GM20431 (cell line): Measurements from ENCODE around the gene RELN.

ENCODE experiments used
- in situ Hi-C: fragments of 300-500 bp; cut with MseI, MboI; formaldehyde crosslinking; loops from one replicate; pipeline ENCODE4 v1.15.0; 2020; ENCODE audit warnings: low sequenced_read_pairs; ENCODE audit not compliant: unreplicated experiment

The RELN gene

DNA sequence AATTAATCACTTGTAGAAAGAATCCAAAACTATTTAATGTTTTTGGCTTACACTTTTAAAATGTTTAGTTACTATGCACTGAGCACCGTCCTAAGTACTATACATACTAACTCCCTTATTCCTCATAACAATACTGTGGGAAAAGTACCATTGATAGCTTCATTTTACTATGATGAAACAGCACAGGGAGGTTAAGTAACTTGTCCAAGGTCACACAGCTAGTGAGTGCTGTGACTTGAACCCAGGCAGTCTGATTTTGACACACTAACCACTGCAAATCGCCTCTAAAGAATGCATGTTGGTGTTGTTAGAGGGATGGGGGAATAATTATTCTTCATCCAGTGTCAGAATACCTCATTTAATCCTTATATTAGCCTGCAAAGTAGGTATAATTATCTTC is 1.9 kb upstream of the RELN start:
- in situ Hi-C loops: no loop called here

DNA sequence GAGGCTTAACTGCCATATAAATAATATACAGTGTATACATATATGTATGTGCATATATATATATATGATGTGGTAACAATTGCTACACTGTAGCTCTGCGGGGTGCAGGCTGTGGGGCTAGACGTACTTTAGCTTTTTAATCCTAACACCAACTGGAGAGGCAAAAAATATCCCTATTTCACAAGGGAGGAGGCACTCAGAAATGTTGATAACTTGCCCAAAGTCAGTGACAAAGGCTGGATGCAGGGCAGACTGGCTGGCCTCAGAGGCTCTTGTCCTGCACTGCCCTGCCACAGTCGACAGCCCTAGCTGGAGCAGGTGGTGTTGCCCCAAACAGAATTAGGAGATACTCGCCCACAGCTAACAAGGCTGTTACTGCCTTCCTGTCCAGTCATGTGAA is 1.5 kb upstream of the RELN start:
- in situ Hi-C loops: no loop called here

DNA sequence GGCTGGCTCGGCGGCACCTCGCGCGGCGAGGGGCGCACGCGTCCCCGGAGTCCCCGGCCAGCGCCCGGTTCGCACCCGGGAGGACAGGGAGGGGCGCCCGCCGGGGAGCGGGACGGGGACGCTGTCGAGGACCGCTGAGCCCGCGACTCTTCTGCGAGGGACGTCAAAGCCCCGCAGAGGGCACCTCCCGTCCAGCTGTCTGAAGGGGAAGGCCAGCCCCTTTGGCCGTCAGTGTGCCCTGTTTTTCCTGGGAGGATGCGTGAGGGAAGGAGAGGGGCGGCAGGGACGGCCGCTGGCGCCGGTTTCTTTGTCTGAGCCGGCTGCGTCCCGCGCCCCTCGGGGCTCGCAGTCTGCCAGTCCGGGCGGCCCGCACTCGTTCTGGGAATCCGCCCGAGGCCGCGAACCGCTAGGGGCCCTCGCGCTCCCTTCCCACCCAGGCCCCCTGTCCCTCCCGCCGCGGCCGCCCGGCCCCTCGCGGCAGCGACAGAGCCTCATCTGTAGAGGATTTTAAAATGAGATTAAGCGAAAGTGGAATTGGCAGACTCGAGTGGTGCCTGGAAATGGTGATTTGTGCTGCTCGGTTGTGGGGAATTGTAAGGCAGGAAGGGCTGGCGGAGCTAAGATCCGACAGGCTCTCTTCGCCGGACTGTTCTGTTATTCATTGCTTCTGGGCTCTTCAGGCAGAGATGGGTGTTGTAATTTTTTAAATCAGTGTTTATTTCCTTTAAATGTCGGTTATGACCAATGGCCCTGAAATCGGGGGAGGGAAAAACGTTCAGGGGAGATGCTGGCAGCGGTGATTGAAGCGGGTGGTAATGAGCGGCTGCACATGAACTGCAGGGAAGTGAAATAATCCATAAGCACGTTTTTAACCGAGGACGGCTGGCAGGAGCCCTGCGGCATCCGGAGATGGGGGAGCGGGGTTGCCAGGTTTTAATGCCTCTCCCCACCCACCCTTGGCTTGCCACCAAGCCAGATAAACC is 618 bp upstream of the RELN start:
- in situ Hi-C loops: no loop called here

- in situ Hi-C loops: no loop called here
Measured at GRCh38 chr7:103988468-103989199, 824 bp downstream of the RELN start.

DNA sequence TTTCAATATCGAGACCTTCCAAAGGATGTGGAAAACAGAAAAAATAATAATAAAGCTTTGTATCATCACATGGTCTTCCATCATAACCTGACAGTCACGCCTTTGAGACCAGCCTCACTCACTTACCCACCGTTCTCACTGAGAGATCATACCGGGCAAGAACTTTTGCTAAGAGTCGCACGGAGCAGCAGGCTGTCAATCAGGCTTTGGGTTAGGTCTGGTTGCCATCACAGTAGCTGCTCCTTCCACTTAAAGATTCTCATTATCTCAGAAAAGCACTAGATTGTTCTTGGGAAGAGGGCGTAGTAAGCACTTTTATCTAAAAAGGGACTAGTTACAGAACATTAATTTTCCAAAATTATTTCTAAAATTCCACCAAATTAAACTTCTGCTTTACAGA is 2.0 kb downstream of the RELN start:
- in situ Hi-C loops: no loop called here

DNA sequence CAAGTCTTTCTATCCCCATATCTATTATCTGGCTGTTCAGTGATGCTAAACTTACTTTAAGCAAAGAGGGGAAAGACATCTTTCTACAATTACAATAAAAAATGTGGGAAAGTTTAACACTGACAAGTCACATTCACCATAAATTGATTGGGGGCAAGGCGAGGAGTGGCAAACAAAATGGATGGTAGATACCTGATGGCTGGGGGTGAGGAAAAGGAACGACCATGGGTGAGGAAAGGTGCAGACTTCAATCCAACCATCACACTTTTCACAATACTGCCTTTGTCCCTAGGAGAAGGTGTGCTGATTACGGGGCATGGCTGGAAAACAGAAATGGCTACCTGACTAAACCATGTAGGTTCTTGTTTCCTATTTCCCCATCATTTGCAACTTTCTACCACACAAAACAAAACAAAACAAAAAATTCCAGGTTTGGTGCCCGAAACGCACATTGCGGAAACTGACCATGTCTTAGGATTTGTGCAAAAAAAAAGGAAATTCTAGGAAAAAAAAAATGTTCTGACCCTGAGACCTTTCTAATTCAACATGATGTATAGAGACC is 3.8 kb downstream of the RELN start:
- in situ Hi-C loops: no loop called here

GRCh38 chr7:103984050-103984449 is 5.4 kb downstream of the RELN start:
- in situ Hi-C loops: no loop called here

DNA sequence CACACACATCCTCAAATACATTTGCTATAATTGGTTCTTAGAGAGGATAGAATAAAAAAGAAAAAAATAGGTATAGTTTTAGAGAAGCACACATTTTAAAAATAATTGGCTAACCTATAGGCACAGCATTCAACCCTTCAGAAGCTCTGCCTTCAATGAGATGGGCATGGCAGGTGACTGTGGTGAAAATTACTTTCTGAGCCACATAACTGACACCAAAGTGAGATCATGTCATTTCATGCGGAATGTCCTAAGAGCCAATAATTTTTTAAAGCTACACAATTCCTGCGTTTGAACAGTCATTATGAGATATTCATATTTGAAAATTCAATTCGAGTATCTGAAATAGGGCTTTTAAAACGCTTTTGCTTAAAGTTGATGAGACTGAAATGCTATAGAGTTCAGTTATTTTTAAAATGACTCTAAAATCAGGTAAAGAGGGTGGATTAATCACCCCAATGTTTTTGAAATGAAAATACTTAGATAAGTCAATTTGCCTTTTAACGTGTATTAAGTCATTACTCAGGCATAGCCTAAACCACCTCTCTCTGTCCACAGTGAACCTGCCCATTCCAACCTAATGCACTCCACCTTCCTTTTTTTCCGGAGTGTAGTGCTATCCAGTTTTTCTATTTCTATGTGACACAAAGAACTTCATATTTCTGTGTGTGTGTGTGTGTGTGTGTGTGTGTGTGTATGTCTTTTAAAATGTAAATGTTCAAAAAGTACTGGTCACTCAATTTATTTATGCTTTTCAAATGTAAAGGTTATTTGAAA is 6.1 kb downstream of the RELN start:
- in situ Hi-C loops: no loop called here

- in situ Hi-C loops: no loop called here
Measured at GRCh38 chr7:103981003-103981423, 8.4 kb downstream of the RELN start.

GRCh38 chr7:103972779-103973434 is 16.6 kb downstream of the RELN start:
- in situ Hi-C loops: no loop called here

GRCh38 chr7:103967401-103967800 is 22.1 kb downstream of the RELN start:
- in situ Hi-C loops: no loop called here

DNA sequence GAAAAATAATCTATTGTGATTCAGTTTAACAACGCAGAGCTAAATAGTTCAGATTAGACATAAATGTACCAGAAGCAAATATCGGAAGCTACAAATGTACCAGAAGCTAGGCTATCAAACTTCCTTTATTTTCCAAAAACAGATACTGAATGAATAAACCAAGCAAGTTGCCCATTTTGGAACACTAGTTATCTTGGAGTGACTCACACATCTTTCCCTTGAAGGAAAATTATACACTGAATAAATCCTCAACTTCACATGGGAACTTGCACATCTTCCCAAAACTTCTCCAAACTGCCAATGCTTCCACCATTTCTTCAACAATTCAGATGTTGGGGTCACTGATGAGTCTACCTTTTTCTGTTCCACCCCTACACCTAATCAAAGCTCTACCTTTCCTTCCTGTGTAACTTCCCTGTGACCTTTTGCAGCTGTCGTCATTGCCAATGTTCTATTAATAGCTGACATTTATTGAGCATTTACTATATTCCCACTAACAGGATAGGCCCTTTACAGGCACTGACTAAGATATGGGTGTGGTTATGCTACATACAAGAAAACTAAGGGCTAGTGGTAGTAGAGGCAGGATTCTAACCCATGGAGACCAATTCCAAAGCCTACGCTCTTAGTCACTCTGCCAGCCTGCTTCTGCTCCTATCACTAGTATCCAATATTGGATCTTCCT is 22.7 kb downstream of the RELN start:
- in situ Hi-C loops: no loop called here

GRCh38 chr7:103964269-103964668 is 25.2 kb downstream of the RELN start:
- in situ Hi-C loops: no loop called here

GRCh38 chr7:103962070-103962469 is 27.4 kb downstream of the RELN start:
- in situ Hi-C loops: no loop called here

GRCh38 chr7:103958284-103958818 is 31.1 kb downstream of the RELN start:
- in situ Hi-C loops: no loop called here

DNA sequence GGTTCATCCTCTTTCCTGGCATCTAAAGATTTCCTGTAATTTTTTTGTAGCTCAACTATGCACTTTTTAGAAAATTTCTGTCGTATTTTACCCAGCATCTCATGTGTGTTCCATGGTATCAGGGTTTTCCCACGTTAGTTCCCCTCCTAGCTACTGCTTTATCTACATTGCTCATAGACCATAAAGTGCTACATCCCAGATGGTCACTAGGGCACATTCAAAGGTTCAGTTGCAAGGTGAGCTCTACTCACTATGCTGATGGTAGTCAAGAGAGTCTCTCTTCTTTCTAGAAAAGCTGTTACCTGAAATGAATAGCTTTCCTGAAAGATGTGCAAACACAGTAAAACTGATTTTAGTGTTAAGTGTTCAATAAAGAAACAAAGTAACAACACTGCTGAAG is 33.5 kb downstream of the RELN start:
- in situ Hi-C loops: no loop called here

GRCh38 chr7:103952408-103952807 is 37.0 kb downstream of the RELN start:
- in situ Hi-C loops: no loop called here

GRCh38 chr7:103951311-103951710 is 38.1 kb downstream of the RELN start:
- in situ Hi-C loops: no loop called here

GRCh38 chr7:103949374-103949773 is 40.1 kb downstream of the RELN start:
- in situ Hi-C loops: no loop called here
